Heart left ventricle (tissue), 16 donors: ENCODE results near the gene PHF20. TPM values are rescaled to one million over a fixed set of nuclear protein-coding genes. Genes with fewer than 3 reads are reported as not detected.

Source experiments
- ATAC-seq, 4 donors: fragments of 200-7000 bp; cut with Tn5 transposase; one replicate each; pipeline ENCODE4 v1.9.1; 2020 to 2022; ENCODE audit warnings: moderate library complexity in 4 of 4, mild to moderate bottlenecking in 3 of 4, moderate number of reproducible peaks in 1 of 4
- DNase-seq, 5 donors: peaks; one replicate each; pipeline ENCODE4 v3.0.0-alpha.2; 2020
- H3K27ac ChIP-seq, 12 donors: fragments of 200-600 bp; sonication (generic) in 4 of 12; one replicate each; pipeline versions ENCODE4 v1.5.0 to v1.8.0; 2016 to 2022; ENCODE audit warnings: mild to moderate bottlenecking in 2 of 12
- H3K27me3 ChIP-seq, 9 donors: fragments of 200-600 bp; sonication (generic) in 2 of 9; one replicate each; pipeline versions ENCODE4 v1.5.1 to v1.8.0; 2016 to 2022; ENCODE audit warnings: mild to moderate bottlenecking in 3 of 9
- H3K36me3 ChIP-seq, 9 donors: fragments of 200-600 bp; sonication (generic) in 2 of 9; one replicate each; pipeline versions ENCODE4 v1.5.0 to v1.8.0; 2018 to 2022; ENCODE audit warnings: mild to moderate bottlenecking in 2 of 9
- H3K4me1 ChIP-seq, 12 donors: fragments of 200-600 bp; sonication (generic) in 4 of 12; one replicate each; pipeline versions ENCODE4 v1.5.0 to v1.8.0; 2016 to 2022; ENCODE audit warnings: mild to moderate bottlenecking in 3 of 12
- H3K4me3 ChIP-seq, 12 donors: fragments of 200-600 bp; sonication (generic) in 4 of 12; one replicate each; pipeline versions ENCODE4 v1.5.0 to v1.8.0; 2017 to 2022; ENCODE audit warnings: mild to moderate bottlenecking in 9 of 12, moderate library complexity in 4 of 12
- H3K9me3 ChIP-seq, 12 donors: fragments of 200-600 bp; sonication (generic) in 4 of 12; one replicate each; pipeline versions ENCODE4 v1.5.0 to v1.8.0; 2016 to 2022; ENCODE audit warnings: mild to moderate bottlenecking in 1 of 12
- POLR2A ChIP-seq, 2 donors: fragments of 450-650 bp; IDR thresholded peaks; one replicate each; pipeline ENCODE4 v1.6.1; 2017; ENCODE audit warnings: antibody characterized with exemption in 2 of 2, mild to moderate bottlenecking in 2 of 2, moderate library complexity in 2 of 2
- WGBS, 4 donors: extraction: QIAGEN DNeasy Blood & Tissue Kit in 2 of 4; methylation state at CpG; one replicate each; pipeline versions ENCODE4 v1.1.5 to v1.1.7; 2013 to 2018; 5-methylcytosine and 5-hydroxymethylcytosine counted together
- intact Hi-C, 10 donors: fragments of 100-400 bp; cut with DNase I; formaldehyde crosslinking; loops; one replicate each; pipeline versions ENCODE4 v1.11.1 to v1.14.2; 2022
- polyA plus RNA-seq, 2 donors: library from polyadenylated mRNA; stranded (reverse); fragments of 200-250 nt; gene quantifications; one replicate each; pipeline ENCODE4 v1.2.3, GENCODE V29; 2013
- total RNA-seq, 9 donors: library from RNA; depleted of rRNA in 2 of 9; stranded (reverse); fragments of >200 nt in 2 of 9; fragmentation: NEBNext Ultra II Directional in 3 of 9; extraction: Animal tissue kit (Norgen Biotek cat#: 25700) in 3 of 9; gene quantifications; one replicate each; pipeline versions ENCODE4 v1.1.0 to v1.2.4, GENCODE V29; 2016 to 2023
- TF ChIP-seq, protein P1 (sequence below), 12 donors: fragments of 200-600 bp; sonication (generic) in 4 of 12; IDR thresholded peaks; one replicate each; pipeline versions ENCODE4 v1.5.0 to v1.8.0; 2018 to 2022; ENCODE audit warnings: antibody characterized with exemption in 12 of 12, mild to moderate bottlenecking in 5 of 12
- donor health status: ischemic (EF 13 %, LVEDD 7.1; RV severe dilation, severe dysfunction).
- donor health status: healthy with polysubstance abuse.
- donor health status: DM: no; HTN: yes; CAD: no.
- donor health status: DM: no; HTN: no; CAD: no.
- donor health status: ischemic (EF 25% LVEDD 6.9; RV normal size, moderate dysfunction).
- donor health status: ischemic (EF 25% LVEDD 5.7; RV mildly dilated, moderate dysfunction).
- donor health status: healthy.
- donor health status: DM: yes; HTN: yes; CAD: no.
- donor health status: ischemic (EF 35%, LVEDD 5.7; RV mildly dilated, moderate dysfunction).
- donor health status: nonischemic (EF 11% LVEDD 7.7; RV severe dilation, severe dysfunction).
- donor health status: DM: yes; HTN: yes; CAD: no.
- donor health status: PGD.
- donor health status: ischemic (EF 29% LVEDD 5.4; RV normal size, mild dysfunction).
- donor health status: nonischemic (EF 23%, LVEDD 6.1; RV moderate dilation, normal function).

Gene PHF20
- total and polyA plus RNA-seq, 11 donors, result 25.8 to 48.9 (median 36.5) TPM

GRCh38 chr20:35771367-35771688 is 487 bp upstream of the PHF20 start:
- ATAC-seq (no peak), DNase-seq (no peak)
- Histone ChIP-seq H3K4me1 (peaks cover 12 to 88% (median 44%) of the 10 kb centered on the region in 12 donors), H3K4me3 (peak overlapping the region in 9 of 12 donors; percentile 69 to 92 (median 84)), H3K9me3 (no peaks in the 10 kb centered on the region), H3K36me3 (peaks cover 0 to 18% (median 0%) of the 10 kb centered on the region in 9 donors), H3K27me3 (no peaks in the 10 kb centered on the region), H3K27ac (peak overlapping the region; percentile 84 to 97 (median 92))
- intact Hi-C loops, result loop anchor here in 6 of 10 donors (1.0 to 2.0 kb wide), 2 partner anchors 29 kb away; partner anchors contain the start of gene RBM39 (in 6 of the 6)
- WGBS, 4 donors, result 74 to 79% (median 76%) methylated on average over 9 of the region's 9 CpGs
- TF ChIP-seq, protein P1, sequence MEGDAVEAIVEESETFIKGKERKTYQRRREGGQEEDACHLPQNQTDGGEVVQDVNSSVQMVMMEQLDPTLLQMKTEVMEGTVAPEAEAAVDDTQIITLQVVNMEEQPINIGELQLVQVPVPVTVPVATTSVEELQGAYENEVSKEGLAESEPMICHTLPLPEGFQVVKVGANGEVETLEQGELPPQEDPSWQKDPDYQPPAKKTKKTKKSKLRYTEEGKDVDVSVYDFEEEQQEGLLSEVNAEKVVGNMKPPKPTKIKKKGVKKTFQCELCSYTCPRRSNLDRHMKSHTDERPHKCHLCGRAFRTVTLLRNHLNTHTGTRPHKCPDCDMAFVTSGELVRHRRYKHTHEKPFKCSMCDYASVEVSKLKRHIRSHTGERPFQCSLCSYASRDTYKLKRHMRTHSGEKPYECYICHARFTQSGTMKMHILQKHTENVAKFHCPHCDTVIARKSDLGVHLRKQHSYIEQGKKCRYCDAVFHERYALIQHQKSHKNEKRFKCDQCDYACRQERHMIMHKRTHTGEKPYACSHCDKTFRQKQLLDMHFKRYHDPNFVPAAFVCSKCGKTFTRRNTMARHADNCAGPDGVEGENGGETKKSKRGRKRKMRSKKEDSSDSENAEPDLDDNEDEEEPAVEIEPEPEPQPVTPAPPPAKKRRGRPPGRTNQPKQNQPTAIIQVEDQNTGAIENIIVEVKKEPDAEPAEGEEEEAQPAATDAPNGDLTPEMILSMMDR (IDR thresholded peaks at IDR 0.05), result no peak
- TF ChIP-seq POLR2A (IDR thresholded peaks at IDR 0.05), result no peak

- Histone ChIP-seq H3K9me3 (no peaks in the 10 kb centered on the region), H3K36me3 (peaks cover 0 to 18% (median 0%) of the 10 kb centered on the region in 9 donors), H3K27ac (peak overlapping the region; percentile 84 to 97 (median 91)), H3K4me3 (peak overlapping the region; percentile 61 to 92 (median 82)), H3K4me1 (peaks cover 15 to 89% (median 52%) of the 10 kb centered on the region in 12 donors), H3K27me3 (no peaks in the 10 kb centered on the region)
- WGBS, 4 donors, result 15 to 20% (median 18%) methylated on average over 8 of the region's 8 CpGs
- TF ChIP-seq, protein P1 (IDR thresholded peaks at IDR 0.05), result no peak
- TF ChIP-seq POLR2A (IDR thresholded peaks at IDR 0.05), result no peak
- DNase-seq (no peak), ATAC-seq (no peak)
- intact Hi-C loops, result no loop called here
Measured at GRCh38 chr20:35772563-35773058, 796 bp downstream of the PHF20 start.

- intact Hi-C loops, result no loop called here
- Histone ChIP-seq H3K9me3 (no peaks in the 10 kb centered on the region), H3K36me3 (peaks cover 0 to 23% (median 0%) of the 10 kb centered on the region in 9 donors), H3K4me1 (peaks cover 11 to 83% (median 49%) of the 10 kb centered on the region in 12 donors), H3K27me3 (no peaks in the 10 kb centered on the region), H3K4me3 (peak overlapping the region in 10 of 12 donors; percentile 61 to 92 (median 83)), H3K27ac (peak overlapping the region in 10 of 12 donors; percentile 84 to 97 (median 92))
- TF ChIP-seq POLR2A (IDR thresholded peaks at IDR 0.05), result no peak
- TF ChIP-seq, protein P1 (IDR thresholded peaks at IDR 0.05), result no peak
- ATAC-seq, result peak in 1 of 4 donors; percentile 15
- peak in 3 of 5 donors; percentile 29 to 39 (median 30) for DNase-seq
- 40 to 52% (median 49%) methylated on average over 8 of the region's 8 CpGs for WGBS, 4 donors
Measured at GRCh38 chr20:35773154-35773751, 1.4 kb downstream of the PHF20 start.

DNA sequence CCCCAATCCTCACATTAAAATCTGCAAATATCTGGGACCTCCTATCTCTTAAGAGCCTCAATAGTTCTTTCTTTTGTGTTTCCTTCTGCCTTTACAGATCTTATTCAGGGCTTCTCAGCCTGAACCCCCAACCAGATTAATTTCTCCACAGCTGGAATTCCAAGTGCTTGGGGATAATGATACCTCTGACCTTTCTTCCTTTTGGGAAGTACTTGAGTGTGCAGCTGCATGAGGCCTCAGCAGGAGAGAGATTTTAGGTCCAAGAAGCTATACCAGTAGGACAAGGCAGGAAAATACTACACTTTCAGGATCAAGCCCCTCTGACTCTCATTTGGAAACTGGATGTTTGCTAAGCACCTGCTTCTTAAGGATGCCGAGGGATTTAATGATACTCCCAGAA is 2.6 kb downstream of the PHF20 start:
- H3K36me3 ChIP-seq, result peaks cover 0 to 32% (median 6%) of the 10 kb centered on the region in 9 donors
- H3K4me1 ChIP-seq, result peaks cover 7 to 72% (median 38%) of the 10 kb centered on the region in 12 donors
- no peak overlapping the region for H3K4me3 ChIP-seq
- no peaks in the 10 kb centered on the region for H3K27me3 ChIP-seq
- 86 to 95% (median 88%) methylated on average over 1 of the region's 1 CpG for WGBS, 4 donors
- DNase-seq (no peak), ATAC-seq (no peak)
- intact Hi-C loops, result no loop called here
- H3K9me3 ChIP-seq, result no peaks in the 10 kb centered on the region
- peak overlapping the region in 1 of 12 donors; percentile 93 for H3K27ac ChIP-seq
- TF ChIP-seq POLR2A (IDR thresholded peaks at IDR 0.05), result no peak
- TF ChIP-seq, protein P1 (IDR thresholded peaks at IDR 0.05), result no peak
